DMS 273 (cell line): ENCODE measurements around the gene LPP.

Experiments
- DNase-seq: peaks from one replicate; lab custom pipeline; 2025; ENCODE audit not compliant: unreplicated experiment; lab: John Stamatoyannopoulos, UW

LPP gene

GRCh38 chr3:188218603-188219002 is 64.6 kb downstream of the LPP start:
- no peak for DNase-seq

GRCh38 chr3:188219147-188219546 is 65.2 kb downstream of the LPP start:
- DNase-seq, result no peak

GRCh38 chr3:188220097-188220788 is 66.3 kb downstream of the LPP start:
- no peak for DNase-seq

GRCh38 chr3:188220988-188221818 is 67.2 kb downstream of the LPP start:
- DNase-seq, result no peak

- DNase-seq, result no peak
These were observed 70.0 kb downstream of the LPP start for GRCh38 chr3:188223936-188224335.

GRCh38 chr3:188227442-188227841 is 73.5 kb downstream of the LPP start:
- DNase-seq, result no peak

GRCh38 chr3:188229177-188229576 is 75.2 kb downstream of the LPP start:
- no peak for DNase-seq

GRCh38 chr3:188229726-188230125 is 75.8 kb downstream of the LPP start:
- DNase-seq, result no peak

- DNase-seq, result no peak
These were observed 77.0 kb downstream of the LPP start for GRCh38 chr3:188230962-188231361.

GRCh38 chr3:188231456-188231855 is 77.5 kb downstream of the LPP start:
- no peak for DNase-seq

GRCh38 chr3:188232656-188233055 is 78.7 kb downstream of the LPP start:
- DNase-seq, result no peak

- no peak for DNase-seq
These were observed 79.4 kb downstream of the LPP start for GRCh38 chr3:188233320-188233719.

- no peak for DNase-seq
These were observed 80.2 kb downstream of the LPP start for GRCh38 chr3:188234132-188234531.

- no peak for DNase-seq
These were observed 82.3 kb downstream of the LPP start for GRCh38 chr3:188236271-188236670.

- no peak for DNase-seq
These were observed 85.1 kb downstream of the LPP start for GRCh38 chr3:188239035-188239434.

- no peak for DNase-seq
These were observed 85.6 kb downstream of the LPP start for GRCh38 chr3:188239577-188239976.

GRCh38 chr3:188240189-188240981 is 86.4 kb downstream of the LPP start:
- no peak for DNase-seq

- no peak for DNase-seq
These were observed 87.1 kb downstream of the LPP start for GRCh38 chr3:188241072-188241471.

- DNase-seq, result no peak
These were observed 87.9 kb downstream of the LPP start for GRCh38 chr3:188241883-188242282.

GRCh38 chr3:188242436-188243123 is 88.6 kb downstream of the LPP start:
- no peak for DNase-seq
